HEK293 (cell line): Measurements from ENCODE around the gene CACNG4.

Experiments
- SP2 ChIP-seq: fragments of 450-650 bp; formaldehyde crosslinking; IDR thresholded peaks from 2 replicates; pipeline ENCODE4 v1.5.1; 2016; ENCODE audit warnings: missing biosample characterization, missing genetic modification characterization
- ZBTB17 ChIP-seq: fragments of 450-650 bp; formaldehyde crosslinking; IDR thresholded peaks from 2 replicates; pipeline ENCODE4 v1.5.1; 2016; ENCODE audit warnings: missing biosample characterization, missing genetic modification characterization
- ZNF146 ChIP-seq: fragments of 450-650 bp; formaldehyde crosslinking; IDR thresholded peaks from 2 replicates; pipeline ENCODE4 v1.5.1; 2016; ENCODE audit warnings: missing biosample characterization, missing genetic modification characterization
- TF ChIP-seq, protein P1 (sequence below): fragments of 450-650 bp; formaldehyde crosslinking; IDR thresholded peaks from 2 replicates; pipeline ENCODE4 v1.5.1; 2016; ENCODE audit warnings: missing biosample characterization, missing genetic modification characterization

DNA sequence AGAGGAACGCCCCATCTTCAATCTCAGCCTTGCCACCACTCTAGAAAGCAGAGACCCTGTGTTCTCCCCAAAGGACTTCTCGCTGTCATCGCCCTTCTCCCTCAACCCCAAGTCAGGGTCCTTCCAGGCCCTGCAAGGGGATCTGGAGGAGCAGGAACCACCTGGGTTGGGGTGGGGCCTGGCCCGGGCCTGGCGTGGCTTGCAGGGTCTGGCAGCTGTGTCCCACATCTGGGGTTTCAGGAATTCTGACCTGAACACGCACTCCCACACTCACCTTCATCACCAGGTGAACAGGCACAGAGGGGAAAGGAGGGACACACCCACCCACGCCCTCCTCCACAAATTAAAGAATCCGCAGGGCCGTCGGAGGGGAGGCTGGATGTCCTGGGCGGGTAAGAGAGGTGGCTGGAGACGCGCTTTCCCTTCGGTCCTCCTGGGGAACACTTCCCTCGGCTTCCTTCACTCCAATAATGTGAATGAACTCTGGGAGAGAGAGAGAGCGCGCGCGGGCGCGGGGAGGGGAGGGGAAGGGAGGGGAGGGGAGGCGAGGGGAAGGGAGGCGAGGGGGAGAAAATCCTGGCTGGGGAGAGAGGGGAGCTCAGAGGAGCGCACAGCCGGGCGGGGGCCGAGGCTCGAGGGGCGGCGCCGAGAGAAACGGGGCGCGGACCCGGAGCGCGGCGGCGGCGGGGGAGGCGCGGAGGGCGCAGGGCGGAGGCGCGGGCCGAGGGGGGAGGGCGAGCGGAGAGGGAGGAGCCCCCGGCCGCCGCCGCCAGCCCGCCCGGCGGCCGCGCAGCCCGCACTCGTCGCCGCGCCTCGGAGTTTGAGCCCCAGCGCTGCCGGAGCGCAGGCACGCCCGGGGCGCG is at the start of gene CACNG4:
- TF ChIP-seq, protein P1, sequence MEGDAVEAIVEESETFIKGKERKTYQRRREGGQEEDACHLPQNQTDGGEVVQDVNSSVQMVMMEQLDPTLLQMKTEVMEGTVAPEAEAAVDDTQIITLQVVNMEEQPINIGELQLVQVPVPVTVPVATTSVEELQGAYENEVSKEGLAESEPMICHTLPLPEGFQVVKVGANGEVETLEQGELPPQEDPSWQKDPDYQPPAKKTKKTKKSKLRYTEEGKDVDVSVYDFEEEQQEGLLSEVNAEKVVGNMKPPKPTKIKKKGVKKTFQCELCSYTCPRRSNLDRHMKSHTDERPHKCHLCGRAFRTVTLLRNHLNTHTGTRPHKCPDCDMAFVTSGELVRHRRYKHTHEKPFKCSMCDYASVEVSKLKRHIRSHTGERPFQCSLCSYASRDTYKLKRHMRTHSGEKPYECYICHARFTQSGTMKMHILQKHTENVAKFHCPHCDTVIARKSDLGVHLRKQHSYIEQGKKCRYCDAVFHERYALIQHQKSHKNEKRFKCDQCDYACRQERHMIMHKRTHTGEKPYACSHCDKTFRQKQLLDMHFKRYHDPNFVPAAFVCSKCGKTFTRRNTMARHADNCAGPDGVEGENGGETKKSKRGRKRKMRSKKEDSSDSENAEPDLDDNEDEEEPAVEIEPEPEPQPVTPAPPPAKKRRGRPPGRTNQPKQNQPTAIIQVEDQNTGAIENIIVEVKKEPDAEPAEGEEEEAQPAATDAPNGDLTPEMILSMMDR (tag by site-specific recombination): no peak
- TF ChIP-seq ZBTB17 (tag by site-specific recombination): no peak
- no peak for TF ChIP-seq ZNF146 (tag by site-specific recombination)
- no peak for TF ChIP-seq SP2 (tag by site-specific recombination)
